Nephron progenitor cell (in vitro differentiated cells): ENCODE results near the gene COPS2.
"Not testable (repeated sequence)": the region's sequence is repeated elsewhere in the genome, so short reads cannot be mapped to it uniquely, and the experiment has no call there.

ENCODE experiments used
- DNase-seq: peaks from one replicate; pipeline ENCODE4 v3.0.0; 2021
- H3K27ac Mint-ChIP-seq: 2 replicates; pipeline ENCODE4 v1.8.0; 2021; ENCODE audit warnings: mild to moderate bottlenecking, moderate library complexity, mixed read lengths
- H3K27me3 Mint-ChIP-seq: 2 replicates; pipeline ENCODE4 v1.8.0; 2021; ENCODE audit warnings: mild to moderate bottlenecking, low read depth, mixed read lengths; ENCODE audit not compliant: poor library complexity
- H3K36me3 Mint-ChIP-seq: 2 replicates; pipeline ENCODE4 v1.8.0; 2021; ENCODE audit warnings: low read depth, mixed read lengths
- H3K4me1 Mint-ChIP-seq: 2 replicates; pipeline ENCODE4 v1.8.0; 2021; ENCODE audit warnings: mixed read lengths
- H3K4me3 Mint-ChIP-seq: 2 replicates; pipeline ENCODE4 v1.8.0; 2021; ENCODE audit warnings: mild to moderate bottlenecking, moderate library complexity, mixed read lengths
- H3K9me3 Mint-ChIP-seq: 2 replicates; pipeline ENCODE4 v1.8.0; 2021; ENCODE audit warnings: mild to moderate bottlenecking, moderate library complexity, mixed read lengths
- TF ChIP-seq, protein P1 (sequence below): fragments of 200-600 bp; sonication (generic); IDR thresholded peaks from 2 replicates; pipeline ENCODE4 v1.5.0; 2021; ENCODE audit warnings: antibody characterized with exemption

The COPS2 gene

GRCh38 chr15:49082960-49083359, 72.4 kb downstream of the COPS2 start:
- Mint-ChIP-seq H3K4me1 (no peaks in the 10 kb centered on the region), H3K27ac (no peak overlapping the region), H3K36me3 (no peaks in the 10 kb centered on the region), H3K27me3 (peaks cover 7% of the 10 kb centered on the region), H3K4me3 (no peak overlapping the region), H3K9me3 (no peaks in the 10 kb centered on the region)
- DNase-seq = no peak
- TF ChIP-seq, protein P1, sequence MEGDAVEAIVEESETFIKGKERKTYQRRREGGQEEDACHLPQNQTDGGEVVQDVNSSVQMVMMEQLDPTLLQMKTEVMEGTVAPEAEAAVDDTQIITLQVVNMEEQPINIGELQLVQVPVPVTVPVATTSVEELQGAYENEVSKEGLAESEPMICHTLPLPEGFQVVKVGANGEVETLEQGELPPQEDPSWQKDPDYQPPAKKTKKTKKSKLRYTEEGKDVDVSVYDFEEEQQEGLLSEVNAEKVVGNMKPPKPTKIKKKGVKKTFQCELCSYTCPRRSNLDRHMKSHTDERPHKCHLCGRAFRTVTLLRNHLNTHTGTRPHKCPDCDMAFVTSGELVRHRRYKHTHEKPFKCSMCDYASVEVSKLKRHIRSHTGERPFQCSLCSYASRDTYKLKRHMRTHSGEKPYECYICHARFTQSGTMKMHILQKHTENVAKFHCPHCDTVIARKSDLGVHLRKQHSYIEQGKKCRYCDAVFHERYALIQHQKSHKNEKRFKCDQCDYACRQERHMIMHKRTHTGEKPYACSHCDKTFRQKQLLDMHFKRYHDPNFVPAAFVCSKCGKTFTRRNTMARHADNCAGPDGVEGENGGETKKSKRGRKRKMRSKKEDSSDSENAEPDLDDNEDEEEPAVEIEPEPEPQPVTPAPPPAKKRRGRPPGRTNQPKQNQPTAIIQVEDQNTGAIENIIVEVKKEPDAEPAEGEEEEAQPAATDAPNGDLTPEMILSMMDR = no peak

GRCh38 chr15:49079340-49080039, 75.9 kb downstream of the COPS2 start:
- Mint-ChIP-seq H3K9me3 (no peaks in the 10 kb centered on the region), H3K36me3 (no peaks in the 10 kb centered on the region), H3K4me3 (no peak overlapping the region), H3K4me1 (no peaks in the 10 kb centered on the region), H3K27me3 (peaks cover 8% of the 10 kb centered on the region), H3K27ac (no peak overlapping the region)
- DNase-seq = no peak
- TF ChIP-seq, protein P1 = no peak

DNA sequence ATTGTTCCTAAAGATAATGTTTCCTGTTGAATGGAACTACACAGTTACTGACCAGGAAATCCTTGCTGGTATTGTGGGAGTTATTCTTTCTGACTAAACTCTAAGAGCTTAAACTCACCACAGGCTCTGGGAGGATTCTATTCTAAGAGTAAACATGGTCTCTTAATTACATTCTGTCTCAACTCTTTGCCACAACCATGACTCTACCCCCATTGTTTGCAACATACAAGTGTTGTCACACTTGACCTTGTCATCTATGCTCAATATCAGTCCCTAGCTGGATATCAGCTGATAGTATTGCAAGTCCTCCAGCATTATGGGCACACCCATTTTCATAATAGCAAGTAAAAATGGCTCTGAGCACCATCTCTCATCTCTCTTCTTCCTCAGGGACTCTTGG, 79.5 kb downstream of the COPS2 start:
- TF ChIP-seq, protein P1 = no peak
- Mint-ChIP-seq H3K27ac (no peak overlapping the region), H3K4me3 (no peak overlapping the region), H3K27me3 (peaks cover 26% of the 10 kb centered on the region), H3K4me1 (no peaks in the 10 kb centered on the region), H3K9me3 (no peaks in the 10 kb centered on the region), H3K36me3 (no peaks in the 10 kb centered on the region)
- no peak for DNase-seq

GRCh38 chr15:49074589-49075287, 80.7 kb downstream of the COPS2 start:
- H3K36me3 Mint-ChIP-seq, H3K4me3 Mint-ChIP-seq, DNase-seq, H3K9me3 Mint-ChIP-seq, H3K4me1 Mint-ChIP-seq, H3K27ac Mint-ChIP-seq: not testable (repeated sequence)
- peaks cover 22% of the 10 kb centered on the region for H3K27me3 Mint-ChIP-seq
